Erythroblast (primary cell): ENCODE measurements around the gene EBLN1.

Source experiments
- GATA1 ChIP-seq: IDR thresholded peaks from 2 replicates; pipeline ENCODE4 v1.6.1; 2011; ENCODE audit warnings: low read depth, mild to moderate bottlenecking, control low read depth, low read length, moderate library complexity
- POLR2A ChIP-seq: IDR thresholded peaks from 2 replicates; pipeline ENCODE4 v1.6.1; 2011; ENCODE audit warnings: mild to moderate bottlenecking, low read length

GRCh38 chr10:22258471-22258870 lies 40.7 kb upstream of the EBLN1 start:
- TF ChIP-seq POLR2A (no peak), GATA1 (no peak)
